Adrenal gland (tissue), 5 donors: ENCODE data around the gene PLEKHA6.

Experiments used
- CTCF ChIP-seq, 6 experiments: fragments of 450-650 bp in 4 of 6; fragments of 200-600 bp in 2 of 6; sonication (generic) in 1 of 6; IDR thresholded peaks; 1 replicate in 5 of 6; 2 replicates in 1 of 6; pipeline versions ENCODE4 v1.5.1 to v1.8.0; 2016 to 2021; ENCODE audit warnings: antibody characterized with exemption in 6 of 6, mild to moderate bottlenecking in 2 of 6, moderate library complexity in 1 of 6
- POLR2A ChIP-seq, 2 donors: fragments of 450-650 bp; IDR thresholded peaks; one replicate each; pipeline ENCODE4 v1.6.1; 2017; ENCODE audit warnings: antibody characterized with exemption in 2 of 2, mild to moderate bottlenecking in 2 of 2, moderate library complexity in 1 of 2
- donor health status: DM: no; HTN: no; CAD: no.

GRCh38 chr1:204331847-204332487 lies 27.8 kb downstream of the PLEKHA6 start:
- TF ChIP-seq CTCF (IDR thresholded peaks at IDR 0.05) = no peak
- no peak for TF ChIP-seq POLR2A (IDR thresholded peaks at IDR 0.05)
